Tibial nerve (tissue), 4 donors: ENCODE results near the gene INTS3.

Experiments
- CTCF ChIP-seq, 5 experiments: fragments of 200-600 bp in 3 of 5; fragments of 450-650 bp in 2 of 5; sonication (generic) in 3 of 5; IDR thresholded peaks; one replicate each; pipeline ENCODE4 v1.5.1; 2016 to 2019; ENCODE audit warnings: antibody characterized with exemption in 5 of 5, mild to moderate bottlenecking in 3 of 5, moderate library complexity in 2 of 5
- EP300 ChIP-seq, 2 donors: sonication (generic); formaldehyde crosslinking; IDR thresholded peaks; one replicate each; pipeline ENCODE4 v1.6.1; 2017; ENCODE audit warnings: antibody characterized with exemption in 2 of 2, mild to moderate bottlenecking in 1 of 2
- POLR2A ChIP-seq, 2 donors: fragments of 450-650 bp; IDR thresholded peaks; one replicate each; pipeline ENCODE4 v1.6.1; 2017; ENCODE audit warnings: antibody characterized with exemption in 2 of 2, mild to moderate bottlenecking in 2 of 2, moderate library complexity in 2 of 2

GRCh38 chr1:153728305-153729066 lies 636 bp downstream of the INTS3 start:
- TF ChIP-seq CTCF (IDR thresholded peaks at IDR 0.05) (peak in 1 of 5 experiments; percentile 4), POLR2A (IDR thresholded peaks at IDR 0.05) (no peak), EP300 (IDR thresholded peaks at IDR 0.05) (no peak)
